AG04450 (cell line): ENCODE results near the gene RPGRIP1L. TPM values are rescaled to one million over a fixed set of nuclear protein-coding genes. Genes with fewer than 3 reads are reported as not detected.

Experiments used
- CTCF ChIA-PET: fragments of 300-600, 350-600 bp; formaldehyde crosslinking; extraction: SDS; loops from one replicate; lab custom pipeline; 2022; ENCODE audit warnings: antibody characterized with exemption, inconsistent platforms; lab: Charles Lee
- POLR2A ChIA-PET: fragments of 350-600 bp; formaldehyde crosslinking; extraction: SDS; loops from one replicate; lab custom pipeline; 2021; ENCODE audit warnings: antibody characterized with exemption, inconsistent platforms; lab: Yijun Ruan, JAX
- DNase-seq: peaks from one replicate; pipeline ENCODE4 v3.0.0-alpha.2; 2011; ENCODE audit warnings: low read depth, low spot score
- H3K27ac ChIP-seq: one replicate; pipeline ENCODE4 v1.5.1; 2012; ENCODE audit warnings: low read depth, low read length, control low read depth
- H3K27me3 ChIP-seq: one replicate; pipeline ENCODE4 v1.6.0; 2012; ENCODE audit warnings: low read length; ENCODE audit not compliant: control insufficient read depth, insufficient read depth
- H3K4me3 ChIP-seq: 2 replicates; pipeline ENCODE4 v1.5.1; 2011; ENCODE audit warnings: mild to moderate bottlenecking, low read depth, low read length, control low read depth
- H3K9me3 ChIP-seq: 2 replicates; pipeline ENCODE4 v1.5.1; 2012; ENCODE audit warnings: low read length; ENCODE audit not compliant: control insufficient read depth, insufficient read depth
- polyA plus RNA-seq: library from polyadenylated mRNA; depleted of rRNA; stranded (reverse); fragments of >200 nt; gene quantifications from 2 replicates; pipeline ENCODE4 v1.2.3, GENCODE V29; 2011
- TF ChIP-seq, protein P1 (sequence below): IDR thresholded peaks from 2 replicates; pipeline ENCODE4 v1.5.1; 2011; ENCODE audit warnings: low read depth, low read length, control low read depth, inconsistent platforms

Gene RPGRIP1L
- polyA plus RNA-seq, 1 experiment, result 13.0 TPM

DNA sequence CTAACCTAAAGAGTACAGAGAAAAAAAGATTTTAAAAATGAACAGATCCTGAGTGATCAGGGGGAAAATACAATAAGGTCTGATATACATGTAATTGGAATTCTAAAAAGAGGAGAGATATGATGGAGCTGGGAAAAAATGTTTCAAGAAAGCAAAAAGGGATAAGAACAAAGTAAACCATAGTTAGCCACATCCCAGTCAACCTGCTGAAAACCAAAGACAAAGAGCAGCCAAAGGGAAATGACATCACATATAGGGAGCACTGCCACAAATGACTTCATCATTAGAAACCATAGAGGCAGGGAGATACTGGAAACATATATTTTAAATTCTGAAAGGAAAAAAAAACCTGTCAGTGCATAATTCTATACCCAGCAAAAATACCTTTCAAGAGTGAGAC lies 131.9 kb downstream of the RPGRIP1L start:
- CTCF ChIA-PET, result no interaction called here
- no peaks in the 10 kb centered on the region for H3K9me3 ChIP-seq
- no peaks in the 10 kb centered on the region for H3K27me3 ChIP-seq
- no peak overlapping the region for H3K4me3 ChIP-seq
- H3K27ac ChIP-seq, result no peak overlapping the region
- DNase-seq, result no peak
- POLR2A ChIA-PET, result no interaction called here
- TF ChIP-seq, protein P1, sequence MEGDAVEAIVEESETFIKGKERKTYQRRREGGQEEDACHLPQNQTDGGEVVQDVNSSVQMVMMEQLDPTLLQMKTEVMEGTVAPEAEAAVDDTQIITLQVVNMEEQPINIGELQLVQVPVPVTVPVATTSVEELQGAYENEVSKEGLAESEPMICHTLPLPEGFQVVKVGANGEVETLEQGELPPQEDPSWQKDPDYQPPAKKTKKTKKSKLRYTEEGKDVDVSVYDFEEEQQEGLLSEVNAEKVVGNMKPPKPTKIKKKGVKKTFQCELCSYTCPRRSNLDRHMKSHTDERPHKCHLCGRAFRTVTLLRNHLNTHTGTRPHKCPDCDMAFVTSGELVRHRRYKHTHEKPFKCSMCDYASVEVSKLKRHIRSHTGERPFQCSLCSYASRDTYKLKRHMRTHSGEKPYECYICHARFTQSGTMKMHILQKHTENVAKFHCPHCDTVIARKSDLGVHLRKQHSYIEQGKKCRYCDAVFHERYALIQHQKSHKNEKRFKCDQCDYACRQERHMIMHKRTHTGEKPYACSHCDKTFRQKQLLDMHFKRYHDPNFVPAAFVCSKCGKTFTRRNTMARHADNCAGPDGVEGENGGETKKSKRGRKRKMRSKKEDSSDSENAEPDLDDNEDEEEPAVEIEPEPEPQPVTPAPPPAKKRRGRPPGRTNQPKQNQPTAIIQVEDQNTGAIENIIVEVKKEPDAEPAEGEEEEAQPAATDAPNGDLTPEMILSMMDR, result no peak

DNA sequence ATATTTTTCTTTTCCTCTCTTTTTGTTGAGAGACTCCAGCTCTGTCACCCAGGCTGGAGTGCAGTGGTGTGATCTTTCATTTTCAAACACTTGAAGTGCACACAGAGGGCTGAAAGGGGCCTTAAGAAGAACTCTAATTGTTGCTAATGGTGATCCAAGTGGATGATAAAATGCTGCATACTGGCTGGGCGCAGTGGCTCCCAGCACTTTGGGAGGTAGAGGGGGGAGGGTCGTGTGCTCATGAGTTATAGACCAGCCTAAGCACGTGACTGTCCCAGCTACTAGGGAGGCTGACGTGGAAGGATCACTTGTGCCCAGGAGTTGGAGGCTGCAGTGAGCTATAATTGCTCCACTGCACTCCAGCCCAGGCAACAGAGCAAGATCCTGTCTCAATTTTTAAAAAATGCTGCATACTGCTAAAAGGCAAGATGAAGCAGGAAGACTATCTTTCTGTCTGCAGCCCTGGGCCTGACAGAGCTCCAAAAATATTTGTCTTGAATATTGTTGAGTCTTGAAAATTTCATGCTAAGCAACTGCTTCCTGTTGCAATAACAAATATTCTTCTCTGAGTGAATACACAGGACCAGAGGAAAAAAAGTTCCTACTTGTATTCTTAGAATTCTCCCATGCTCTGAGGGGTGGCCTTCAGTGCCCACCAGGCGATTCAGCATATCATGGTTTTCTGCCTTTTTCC lies 137.0 kb downstream of the RPGRIP1L start:
- ChIA-PET CTCF (no interaction called here), POLR2A (no interaction called here)
- DNase-seq, result no peak
- TF ChIP-seq, protein P1, result no peak
- Histone ChIP-seq H3K9me3 (no peaks in the 10 kb centered on the region), H3K4me3 (no peak overlapping the region), H3K27me3 (peaks cover 5% of the 10 kb centered on the region), H3K27ac (no peak overlapping the region)

GRCh38 chr16:53565296-53565863 lies 138.3 kb downstream of the RPGRIP1L start:
- TF ChIP-seq, protein P1, result no peak
- ChIA-PET CTCF (no interaction called here), POLR2A (no interaction called here)
- H3K27me3 ChIP-seq, result peaks cover 5% of the 10 kb centered on the region
- no peak overlapping the region for H3K27ac ChIP-seq
- H3K9me3 ChIP-seq, result no peaks in the 10 kb centered on the region
- no peak for DNase-seq
- H3K4me3 ChIP-seq, result no peak overlapping the region

- Histone ChIP-seq H3K4me3 (no peak overlapping the region), H3K27me3 (peaks cover 5% of the 10 kb centered on the region), H3K9me3 (no peaks in the 10 kb centered on the region), H3K27ac (no peak overlapping the region)
- TF ChIP-seq, protein P1, result no peak
- POLR2A ChIA-PET, result no interaction called here
- CTCF ChIA-PET, result no interaction called here
- DNase-seq, result no peak
These were observed 140.2 kb downstream of the RPGRIP1L start for GRCh38 chr16:53563426-53563825.
